HEK293T (cell line): ENCODE data around the gene KCNQ2.

Experiments
- ARNT ChIP-seq: fragments of 450-650 bp; IDR thresholded peaks from 2 replicates; pipeline ENCODE4 v1.6.1; 2017; ENCODE audit warnings: mild to moderate bottlenecking
- BHLHE40 ChIP-seq: fragments of 450-650 bp; IDR thresholded peaks from 2 replicates; pipeline ENCODE4 v1.6.1; 2016; ENCODE audit warnings: mild to moderate bottlenecking, moderate library complexity, borderline replicate concordance
- CTBP1 ChIP-seq: fragments of 450-650 bp; IDR thresholded peaks from 2 replicates; pipeline ENCODE4 v1.6.1; 2016; ENCODE audit warnings: borderline replicate concordance
- ELF4 ChIP-seq: fragments of 450-650 bp; IDR thresholded peaks from 2 replicates; pipeline ENCODE4 v1.6.1; 2017; ENCODE audit warnings: antibody characterized with exemption
- FOXA1 ChIP-seq: fragments of 450-650 bp; IDR thresholded peaks from 2 replicates; pipeline ENCODE4 v1.6.1; 2016; ENCODE audit warnings: mild to moderate bottlenecking
- FOXM1 ChIP-seq: fragments of 450-650 bp; IDR thresholded peaks from 2 replicates; pipeline ENCODE4 v1.6.1; 2017; ENCODE audit warnings: mild to moderate bottlenecking, borderline replicate concordance
- HDGF ChIP-seq: fragments of 450-650 bp; IDR thresholded peaks from 2 replicates; pipeline ENCODE4 v1.6.1; 2017; ENCODE audit warnings: antibody characterized with exemption, borderline replicate concordance
- NFRKB ChIP-seq: fragments of 450-650 bp; IDR thresholded peaks from 2 replicates; pipeline ENCODE4 v1.6.1; 2016; ENCODE audit warnings: mild to moderate bottlenecking, moderate library complexity
- SP1 ChIP-seq: fragments of 450-650 bp; IDR thresholded peaks from 2 replicates; pipeline ENCODE4 v1.6.1; 2017
- SUZ12 ChIP-seq: fragments of 450-650 bp; IDR thresholded peaks from 2 replicates; pipeline ENCODE4 v1.6.1; 2016; ENCODE audit warnings: mild to moderate bottlenecking
- ZNF384 ChIP-seq: fragments of 450-650 bp; IDR thresholded peaks from 2 replicates; pipeline ENCODE4 v1.6.1; 2016
- TF ChIP-seq, protein P1 (sequence below): fragments of 450-650 bp; IDR thresholded peaks from 2 replicates; pipeline ENCODE4 v1.6.1; 2016

DNA sequence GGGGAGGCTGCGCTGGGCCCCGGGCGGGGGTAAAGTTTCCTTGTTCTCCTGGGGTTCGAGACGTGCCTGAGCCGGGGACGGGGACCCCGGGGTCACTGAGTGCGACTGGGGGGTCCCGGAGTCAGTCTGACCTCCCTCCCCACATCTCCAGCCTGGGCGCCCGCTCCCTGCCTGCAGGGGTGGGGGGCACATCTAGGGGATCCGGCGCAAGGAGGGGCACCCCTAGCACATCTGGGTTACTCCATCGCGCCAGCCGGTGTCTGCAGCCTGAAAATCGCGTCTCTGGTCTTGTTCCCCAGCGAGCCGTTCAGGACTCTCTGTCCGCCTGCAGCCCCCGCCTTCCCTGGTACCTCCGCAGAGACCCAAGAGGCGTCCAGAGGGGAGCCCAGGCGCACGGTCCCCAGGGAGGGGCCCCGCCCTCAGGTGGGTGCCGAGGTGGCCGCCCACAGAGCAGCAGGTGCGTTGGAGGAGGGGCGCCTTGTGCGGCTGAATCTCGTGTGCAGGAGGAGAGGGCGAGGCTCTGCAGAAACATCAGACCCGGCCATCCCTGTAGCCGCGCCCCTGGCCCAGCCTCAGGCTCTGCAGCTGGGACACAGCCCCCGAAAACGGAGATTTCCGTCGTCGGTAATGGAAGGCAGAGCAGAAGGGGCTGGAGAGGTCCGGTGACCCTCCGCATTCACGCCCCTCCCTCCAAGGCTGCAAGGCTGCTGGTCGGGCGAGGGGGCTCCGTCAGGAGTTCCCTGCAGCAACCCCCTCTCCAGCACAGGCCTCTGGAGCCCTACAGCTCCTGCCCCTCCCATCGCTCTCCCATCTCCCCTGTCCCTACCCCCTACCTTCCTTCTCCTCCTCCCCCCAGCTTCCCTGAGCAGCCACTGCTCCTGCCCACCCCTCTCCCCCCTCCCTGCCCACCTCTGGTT lies 110.7 kb downstream of the KCNQ2 start:
- TF ChIP-seq BHLHE40 (no peak), FOXM1 (no peak), HDGF (no peak), CTBP1 (no peak), NFRKB (no peak), ARNT (no peak), SP1 (no peak), ELF4 (no peak), FOXA1 (no peak), SUZ12 (no peak), ZNF384 (no peak)
- TF ChIP-seq, protein P1, sequence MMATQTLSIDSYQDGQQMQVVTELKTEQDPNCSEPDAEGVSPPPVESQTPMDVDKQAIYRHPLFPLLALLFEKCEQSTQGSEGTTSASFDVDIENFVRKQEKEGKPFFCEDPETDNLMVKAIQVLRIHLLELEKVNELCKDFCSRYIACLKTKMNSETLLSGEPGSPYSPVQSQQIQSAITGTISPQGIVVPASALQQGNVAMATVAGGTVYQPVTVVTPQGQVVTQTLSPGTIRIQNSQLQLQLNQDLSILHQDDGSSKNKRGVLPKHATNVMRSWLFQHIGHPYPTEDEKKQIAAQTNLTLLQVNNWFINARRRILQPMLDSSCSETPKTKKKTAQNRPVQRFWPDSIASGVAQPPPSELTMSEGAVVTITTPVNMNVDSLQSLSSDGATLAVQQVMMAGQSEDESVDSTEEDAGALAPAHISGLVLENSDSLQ, result no peak
